Activated T-cell treated with anti-CD3 and anti-CD28 coated beads for 1 hour (primary cell): ENCODE results near the gene TRIP11.

ENCODE experiments used
- DNase-seq: peaks from one replicate; pipeline ENCODE4 v3.0.0-alpha.2; 2020; ENCODE audit warnings: low read depth

The TRIP11 gene

DNA sequence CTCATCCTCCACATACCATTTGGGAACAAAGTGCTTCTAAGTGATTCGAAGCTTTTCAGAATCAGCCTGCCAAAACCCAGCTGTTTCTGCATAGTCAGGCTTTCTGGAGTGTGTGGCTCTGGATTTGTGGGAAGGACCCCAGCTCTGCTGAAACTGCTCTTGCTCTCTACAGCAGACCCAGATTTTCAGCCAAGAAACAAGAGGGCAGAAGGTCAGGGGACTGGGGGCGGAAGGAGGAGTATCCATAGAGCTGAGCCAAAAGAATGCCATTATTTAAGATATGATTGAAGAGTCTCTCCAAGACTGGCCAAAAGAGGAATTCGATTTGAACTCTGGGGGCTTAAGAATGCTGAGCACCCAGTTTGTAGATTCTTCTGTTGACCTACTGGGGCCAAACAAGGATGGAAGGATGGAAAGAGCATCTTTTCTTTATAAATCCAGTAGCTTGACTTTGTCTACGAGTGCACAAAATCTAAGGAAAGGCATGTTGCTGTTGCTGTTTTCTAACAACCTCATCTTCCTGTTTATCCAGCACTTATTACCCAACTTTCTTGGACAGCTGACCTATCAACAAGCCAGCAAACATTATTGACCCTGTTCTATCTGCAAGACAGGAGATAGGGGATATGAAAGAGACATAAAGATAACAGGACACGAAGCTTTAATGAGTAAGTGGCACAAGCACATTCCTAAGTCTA lies 121.5 kb downstream of the TRIP11 start:
- DNase-seq = no peak
